Activated T-cell treated with anti-CD3 and anti-CD28 coated beads for 24 hours (primary cell): ENCODE data around the gene SEC61A1.
A peak's percentile ranks its signal among the peaks of the same experiment; 100 is the strongest.

Experiments used
- DNase-seq: peaks from one replicate; pipeline ENCODE4 v3.0.0-alpha.2; 2020; ENCODE audit warnings: low read depth

The SEC61A1 gene

DNA sequence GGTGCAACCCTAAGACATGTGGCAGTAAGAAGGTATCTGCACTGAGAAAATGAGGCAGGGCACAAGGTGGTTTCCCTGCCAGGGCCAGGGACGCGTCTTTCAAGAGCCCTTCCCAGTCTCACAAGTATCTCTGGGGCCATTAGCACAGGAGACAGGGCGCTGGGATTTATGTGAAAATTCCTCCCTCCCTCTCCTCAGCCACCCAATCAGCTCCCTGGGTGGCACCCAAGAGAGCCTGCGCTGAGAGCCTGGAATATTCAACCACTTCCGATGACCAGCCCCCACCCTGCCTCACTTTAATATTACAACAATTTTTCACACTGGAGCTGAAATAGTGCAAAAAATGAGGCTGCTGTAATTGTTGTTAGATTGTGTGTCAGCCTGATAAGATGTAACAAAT, 26.1 kb downstream of the SEC61A1 start:
- DNase-seq: no peak

DNA sequence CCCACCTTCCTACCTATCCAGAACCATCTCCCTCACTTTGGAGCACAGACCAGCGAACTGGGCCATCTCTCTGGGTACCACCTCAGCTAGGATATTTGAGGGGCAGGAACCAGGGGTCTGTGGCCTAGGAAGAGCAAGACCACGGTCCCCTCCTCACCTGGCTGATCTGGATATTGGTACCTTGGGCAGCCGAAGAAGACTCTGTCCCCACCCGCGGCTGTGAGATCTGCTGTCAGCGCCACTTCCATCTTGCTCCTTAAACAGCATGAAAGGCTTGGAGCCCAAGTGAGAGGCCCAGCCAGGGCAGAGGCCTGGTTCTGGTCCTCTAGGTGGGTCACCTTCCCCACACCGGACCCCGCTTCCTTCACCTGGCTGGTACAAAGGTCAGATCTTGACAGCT, 26.6 kb downstream of the SEC61A1 start:
- DNase-seq: no peak

DNA sequence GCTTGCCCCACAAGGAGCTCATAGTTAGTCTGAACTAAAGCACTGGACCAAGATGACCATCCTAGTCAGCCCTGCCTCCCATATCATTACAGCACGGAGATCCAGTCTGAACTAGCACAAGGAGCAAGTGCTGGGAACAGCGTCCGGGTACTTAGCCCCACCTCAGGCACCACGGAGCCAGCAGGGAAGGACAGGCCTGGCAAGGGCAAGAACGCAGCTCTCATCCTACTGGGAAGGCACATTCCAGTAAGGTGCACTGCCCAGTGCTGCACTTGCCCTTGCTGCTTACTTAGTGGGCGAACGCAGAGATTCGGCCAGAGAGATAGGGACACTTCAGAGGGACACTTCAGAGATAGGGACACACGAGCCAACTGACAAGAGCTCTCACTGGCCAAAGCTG, 27.6 kb downstream of the SEC61A1 start:
- no peak for DNase-seq

DNA sequence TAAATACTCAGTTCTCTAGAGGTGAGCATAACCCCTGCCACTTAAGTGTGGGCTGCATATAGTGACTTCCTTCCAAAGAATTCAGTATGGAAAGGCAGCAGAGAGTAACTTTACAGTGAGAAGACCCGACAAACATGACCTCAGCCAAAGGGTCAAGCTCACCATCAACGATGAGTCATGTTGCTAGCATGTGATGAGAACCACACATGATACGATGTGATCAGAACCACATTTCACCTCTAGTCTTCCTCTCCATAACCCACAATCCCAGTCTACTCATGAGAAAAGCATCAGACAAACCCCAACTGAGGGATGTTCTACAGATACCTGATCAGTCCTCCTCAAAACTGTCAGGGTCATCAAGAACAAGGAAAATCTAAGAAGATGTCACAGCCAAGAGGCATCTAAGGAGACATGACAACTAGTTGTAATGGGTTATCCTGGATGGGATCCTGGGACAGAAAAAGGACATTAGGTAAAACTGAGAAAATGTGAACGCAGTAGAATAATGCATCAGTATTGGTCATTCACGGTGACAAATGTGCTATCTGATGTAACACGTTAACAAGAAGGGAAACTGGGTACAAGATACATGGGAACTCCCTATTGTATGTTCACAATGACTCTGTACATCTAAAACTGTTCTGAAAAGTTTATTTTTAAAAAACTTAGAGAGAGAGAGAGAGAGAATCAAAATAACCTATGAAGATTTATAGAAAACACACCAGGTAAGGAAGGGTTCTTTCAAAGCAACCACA, 28.3 kb downstream of the SEC61A1 start:
- no peak for DNase-seq

DNA sequence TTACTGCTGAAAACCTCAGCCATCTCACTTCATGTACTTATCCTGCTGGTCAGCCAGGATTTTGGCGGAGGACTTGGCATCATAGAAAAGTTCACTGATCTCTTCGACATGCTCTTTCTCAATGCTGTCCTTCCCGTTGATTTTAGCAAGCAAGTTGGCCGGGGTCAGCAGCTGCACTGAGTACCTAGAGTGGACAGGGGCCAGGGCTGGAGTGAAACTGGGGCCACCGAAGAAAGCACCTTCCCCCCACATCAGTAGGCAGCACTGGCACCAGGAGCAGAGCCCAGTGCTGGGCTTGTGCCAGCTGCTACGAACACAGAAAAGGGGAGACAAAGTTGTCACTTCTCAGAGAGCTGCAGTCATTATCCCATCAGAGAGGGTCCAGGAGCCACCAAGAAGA, 29.0 kb downstream of the SEC61A1 start:
- DNase-seq: no peak

DNA sequence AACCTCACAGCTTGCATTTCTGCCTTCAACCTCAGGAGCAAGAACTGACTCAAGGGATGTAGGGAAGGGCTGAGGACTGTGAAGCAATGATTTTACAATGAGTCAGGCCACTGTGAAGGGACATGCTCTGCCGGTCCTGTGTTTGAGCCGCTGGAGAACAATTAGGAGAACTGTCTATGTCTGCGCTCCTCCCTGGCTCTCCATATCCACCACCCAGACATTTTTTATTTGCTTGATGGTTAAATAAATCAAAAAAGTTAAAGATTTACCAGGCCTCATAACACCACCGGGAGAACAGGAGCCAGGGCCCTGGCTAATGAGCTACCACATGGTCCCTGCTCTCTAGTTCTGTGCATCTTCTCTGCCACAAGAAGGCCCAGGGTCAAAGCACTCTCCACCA, 29.6 kb downstream of the SEC61A1 start:
- no peak for DNase-seq

DNA sequence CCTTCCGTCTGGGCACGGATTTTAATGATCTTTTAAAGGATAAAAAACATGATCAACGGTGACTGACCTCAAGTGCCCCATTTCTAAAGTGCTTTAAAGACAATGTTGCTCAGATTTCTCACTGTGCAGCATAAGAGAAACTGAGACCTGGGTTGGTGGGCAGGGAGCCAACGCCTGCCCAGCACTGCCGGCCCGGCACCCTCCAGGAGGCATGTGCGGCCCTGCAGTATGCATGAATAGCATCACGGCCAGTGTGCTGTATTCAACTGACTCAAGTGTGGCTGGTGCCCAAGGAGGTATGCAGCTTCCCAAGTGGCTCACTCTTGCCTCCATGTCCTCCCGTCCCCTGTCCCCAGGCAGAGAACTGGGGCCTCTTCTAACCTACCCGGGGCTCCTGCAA, 30.3 kb downstream of the SEC61A1 start:
- DNase-seq: no peak

DNA sequence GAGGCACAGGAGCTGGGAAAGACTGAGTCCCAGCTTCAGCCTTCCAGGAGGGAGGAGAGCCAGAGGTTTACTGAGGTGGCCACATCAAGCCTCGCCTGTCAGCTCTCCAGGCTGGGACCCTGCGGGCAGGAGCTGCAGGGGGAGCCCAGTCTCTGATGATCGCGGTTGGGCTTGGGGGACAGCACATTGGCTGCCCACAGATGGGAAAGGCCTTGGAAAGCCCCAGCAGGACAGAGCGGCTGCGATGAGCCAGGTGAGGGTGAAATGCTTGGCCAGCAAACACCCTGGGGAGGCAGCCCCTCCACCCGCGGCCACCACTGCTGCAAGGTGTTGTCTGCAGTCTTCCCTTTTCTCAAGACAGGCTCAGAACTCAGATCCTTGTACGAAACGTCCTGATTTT, 31.2 kb downstream of the SEC61A1 start:
- no peak for DNase-seq

DNA sequence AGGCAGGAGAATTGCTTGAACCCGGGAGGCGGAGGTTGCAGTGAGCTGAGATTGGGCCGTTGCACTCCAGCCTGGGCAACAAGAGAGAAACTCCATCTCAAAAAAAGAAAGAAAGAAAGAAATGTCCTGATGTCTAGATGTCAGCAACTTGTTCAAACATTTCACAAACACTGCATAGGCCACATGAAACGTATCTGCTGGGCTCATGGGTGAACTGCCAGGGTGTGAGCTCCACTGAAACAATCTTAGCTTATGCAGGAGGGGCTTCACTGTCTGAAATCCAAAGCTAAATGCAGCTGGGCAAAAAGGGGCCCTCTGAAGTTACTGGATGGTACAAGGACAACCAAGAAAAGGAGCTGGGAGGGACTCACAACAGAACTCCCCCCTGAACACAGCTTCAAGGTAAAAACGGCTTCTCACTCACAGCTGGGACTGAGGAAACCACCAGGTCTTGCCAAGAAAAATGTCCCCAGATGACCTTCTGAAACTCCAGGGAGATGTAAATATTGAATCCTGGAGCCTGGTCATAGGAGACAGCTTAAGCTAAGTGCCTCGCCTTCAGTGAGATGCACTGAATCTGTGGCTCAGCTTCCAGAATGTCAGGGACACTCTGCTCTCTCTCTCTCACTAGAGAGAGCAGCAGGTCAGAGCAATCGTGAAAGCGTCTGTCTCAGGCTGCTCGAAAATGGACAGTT, 31.9 kb downstream of the SEC61A1 start:
- no peak for DNase-seq

DNA sequence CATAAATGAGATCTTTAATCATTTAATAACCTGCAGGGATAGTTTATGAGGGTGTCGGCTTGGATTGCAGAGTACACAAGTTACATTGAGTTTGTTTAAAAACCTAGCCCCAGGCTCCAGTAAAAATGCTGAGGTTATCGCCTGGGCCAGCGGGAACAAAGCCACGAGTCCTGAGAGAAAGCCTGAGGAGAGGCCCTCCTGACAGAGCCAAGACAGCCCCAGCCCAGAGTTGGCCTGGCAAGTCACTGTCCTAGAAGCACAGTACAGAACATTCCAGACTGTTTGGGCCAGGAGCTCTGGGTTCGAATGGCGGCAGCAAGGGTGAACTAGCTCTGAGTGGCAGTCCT, 32.4 kb downstream of the SEC61A1 start:
- no peak for DNase-seq

DNA sequence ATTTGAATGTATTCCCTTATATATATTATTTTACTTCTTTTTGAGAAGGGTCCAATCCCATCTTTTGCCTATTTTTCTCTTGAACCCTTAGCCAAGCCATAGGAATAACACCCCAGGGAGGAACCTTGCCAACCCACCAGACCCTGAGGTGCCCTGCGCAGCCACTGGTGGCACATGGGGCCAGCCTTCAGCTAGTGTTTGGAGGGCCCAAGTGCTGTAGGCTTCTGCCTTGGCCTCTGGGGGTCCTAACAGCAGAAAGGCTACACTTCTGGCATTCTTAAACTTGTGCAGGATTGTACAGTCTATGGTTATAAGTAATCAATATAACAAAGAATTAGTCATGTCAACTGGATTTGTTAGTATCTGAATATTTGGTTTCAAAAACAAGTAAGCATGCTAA, 36.9 kb downstream of the SEC61A1 start:
- DNase-seq: no peak

DNA sequence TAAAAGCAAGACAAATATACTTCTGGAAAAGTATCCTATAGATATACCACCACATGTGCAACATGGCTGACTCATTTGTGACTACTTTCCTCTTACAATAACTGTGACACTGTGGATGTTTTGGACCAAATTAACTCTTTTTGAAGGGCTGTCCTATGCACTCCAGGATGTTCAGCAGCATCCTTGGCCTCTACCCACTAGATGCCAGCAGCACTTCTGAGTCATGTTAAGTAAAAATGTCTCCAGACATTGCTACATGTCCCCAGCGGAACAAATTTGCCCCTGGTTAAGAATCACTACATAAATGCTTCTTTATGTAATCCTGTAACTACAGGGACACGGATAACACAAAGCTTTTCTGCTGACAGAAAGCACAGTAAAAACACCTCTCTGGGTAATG, 39.3 kb downstream of the SEC61A1 start:
- DNase-seq: no peak

DNA sequence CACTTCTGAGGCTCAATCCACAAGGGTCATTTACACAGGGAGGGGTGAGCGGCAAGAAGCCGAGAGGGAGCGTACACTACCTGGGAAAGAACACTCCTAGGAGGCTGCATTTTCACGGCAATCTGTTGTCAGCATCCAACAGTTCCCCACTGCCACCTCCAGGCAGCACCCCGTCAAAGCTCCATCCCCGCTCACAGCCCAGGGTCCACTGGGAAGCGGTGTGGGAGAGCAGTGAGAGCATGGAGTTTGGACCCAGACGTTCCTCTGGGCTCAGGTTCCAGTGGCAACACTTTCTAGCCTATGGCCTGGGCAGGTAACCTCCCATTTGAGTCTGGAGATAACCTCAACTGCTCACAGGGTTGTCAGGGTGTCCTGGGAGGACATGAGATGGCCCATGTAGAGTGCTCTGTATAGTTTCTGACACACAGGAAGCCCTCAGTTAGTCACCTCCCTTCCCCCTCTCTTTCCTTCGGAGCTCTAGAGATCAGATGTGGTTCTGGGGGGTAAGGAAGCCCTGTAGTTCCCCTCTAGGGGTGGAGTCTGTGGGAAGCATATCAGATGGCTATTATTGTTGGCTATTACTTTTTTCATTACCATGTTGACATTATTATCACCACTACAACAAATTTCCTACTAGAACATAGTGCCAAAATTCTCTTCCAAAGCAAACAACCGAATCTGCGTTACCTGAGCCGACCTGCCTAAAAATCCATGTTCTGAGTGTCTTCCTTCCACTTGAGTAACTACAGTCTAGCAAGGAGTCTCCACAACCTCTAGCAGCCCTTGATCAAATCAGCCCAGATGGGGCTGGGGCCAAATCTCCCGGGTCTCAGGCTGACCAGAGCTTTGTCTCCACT, 42.3 kb downstream of the SEC61A1 start:
- DNase-seq: no peak

DNA sequence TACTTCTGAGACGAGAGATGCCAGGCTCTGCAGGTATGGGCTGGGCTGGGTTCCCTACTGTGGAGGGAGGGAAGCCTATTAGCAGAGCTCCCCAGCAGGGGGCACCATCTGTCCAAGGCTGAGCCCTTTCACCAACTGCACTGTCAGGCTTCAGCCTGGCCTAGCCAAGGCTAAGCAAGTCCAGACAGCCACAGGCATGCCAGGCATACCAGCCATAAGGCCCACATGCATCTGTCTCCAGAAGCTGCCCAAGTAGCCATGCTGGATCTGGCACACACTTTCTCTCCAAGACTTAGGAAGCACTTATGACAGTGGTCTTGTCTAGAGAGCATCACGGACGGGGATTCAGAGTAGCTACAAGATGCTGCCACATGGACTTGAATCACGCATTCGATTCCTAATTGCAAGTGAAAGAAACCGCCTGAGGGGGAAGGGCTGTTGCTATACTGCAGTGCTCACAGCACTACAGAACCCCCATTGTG, 43.0 kb downstream of the SEC61A1 start:
- peak; percentile 69 for DNase-seq

DNA sequence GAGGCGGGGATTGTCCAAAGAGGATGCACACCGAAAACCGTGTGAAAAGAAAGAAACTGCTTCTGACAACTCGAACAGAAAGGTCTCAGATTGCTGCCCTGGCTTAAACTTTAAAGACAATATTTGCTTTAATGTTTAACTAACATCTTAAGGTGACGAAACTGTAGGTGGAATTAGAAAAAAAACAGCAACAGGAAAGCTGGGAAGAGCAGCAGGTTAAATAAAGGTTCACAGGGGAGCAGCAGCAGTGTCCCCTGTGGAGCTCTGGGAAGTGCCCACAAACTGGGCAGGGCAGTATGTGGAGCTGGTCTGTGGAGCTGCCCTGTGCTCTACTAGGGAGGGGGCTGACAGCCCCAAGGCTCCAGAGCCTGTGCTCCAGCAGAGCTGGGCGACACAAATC, 46.0 kb downstream of the SEC61A1 start:
- no peak for DNase-seq

DNA sequence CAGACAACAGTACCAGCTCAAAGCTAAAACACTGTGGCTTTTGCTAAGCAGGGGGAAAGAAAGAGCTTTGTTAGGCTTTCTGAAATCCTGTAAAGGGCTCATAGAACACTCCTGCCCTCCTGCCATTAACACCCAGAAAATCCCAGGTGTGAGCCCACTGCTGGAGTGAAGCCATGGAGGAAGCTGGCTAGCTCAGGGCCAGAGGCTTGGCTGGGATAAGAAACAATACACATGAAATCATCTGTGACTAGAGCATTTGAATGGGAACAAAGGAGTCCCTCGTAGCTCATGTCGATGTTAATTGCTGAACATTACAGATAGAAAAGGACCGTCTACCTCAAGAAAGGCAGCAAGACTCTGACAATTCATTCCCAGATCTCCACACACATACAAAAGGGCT, 47.9 kb downstream of the SEC61A1 start:
- DNase-seq: no peak

DNA sequence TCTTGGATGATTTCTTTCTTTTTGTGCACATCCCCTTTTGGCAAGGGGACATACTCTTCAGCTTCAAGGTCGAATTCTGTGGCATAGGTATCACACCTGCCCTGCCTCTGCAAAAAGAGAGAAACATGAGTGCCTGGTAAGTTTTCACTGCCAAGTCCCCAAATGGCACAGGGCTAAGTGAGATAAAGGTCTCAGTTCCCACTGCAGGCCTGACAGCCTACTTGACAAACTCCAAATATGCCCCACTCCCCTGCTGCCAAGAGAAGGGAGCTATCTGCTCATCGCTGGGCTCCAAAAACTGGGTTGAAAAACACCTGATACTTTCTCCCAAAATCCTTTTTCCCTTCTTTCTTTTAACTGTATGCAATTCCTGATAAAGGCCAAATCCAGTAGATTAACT, 48.4 kb downstream of the SEC61A1 start:
- DNase-seq: no peak

DNA sequence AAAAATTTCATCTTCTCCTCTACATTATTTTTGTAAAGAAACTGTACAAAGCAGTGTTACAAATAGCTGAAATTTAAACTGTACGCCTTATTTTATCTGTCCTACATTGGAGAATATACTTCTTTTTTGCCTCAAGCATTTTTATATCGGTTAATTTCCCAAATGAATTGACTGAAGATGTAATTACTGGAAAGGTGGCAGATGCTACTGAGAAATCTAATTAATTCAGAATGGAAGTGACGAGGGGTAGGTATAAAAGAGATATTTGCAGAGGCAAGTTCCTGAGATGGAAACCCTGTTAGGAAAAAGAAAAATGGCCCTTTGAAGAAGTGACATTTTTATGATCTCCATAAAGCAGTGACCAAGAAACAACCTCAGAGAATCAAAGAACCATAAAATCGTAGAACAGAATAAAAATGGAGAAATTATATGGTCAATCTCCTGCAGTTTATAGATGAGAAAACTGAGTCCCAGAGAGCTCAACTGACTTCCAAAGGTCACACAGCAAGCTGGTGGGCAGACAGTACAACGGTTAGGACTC, 51.0 kb downstream of the SEC61A1 start:
- DNase-seq: no peak

DNA sequence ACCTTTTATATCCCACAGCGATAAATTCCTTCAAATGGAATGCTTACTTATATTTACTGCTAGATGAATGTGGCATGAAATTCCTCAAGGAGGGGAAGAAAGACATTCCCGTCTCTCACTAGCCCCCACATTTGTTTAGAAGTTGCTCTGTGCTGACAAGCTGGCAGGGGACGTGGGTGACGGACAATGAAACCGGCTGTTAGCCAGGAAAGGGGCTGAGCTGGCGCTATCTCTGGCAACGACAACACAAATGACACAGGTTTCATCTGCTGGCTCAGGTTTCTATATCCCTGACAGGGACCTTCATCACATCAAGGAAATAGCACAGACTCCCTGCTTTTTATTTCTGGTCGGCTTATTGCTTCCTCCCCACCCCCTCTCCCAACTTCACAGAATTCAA, 55.6 kb downstream of the SEC61A1 start:
- no peak for DNase-seq

DNA sequence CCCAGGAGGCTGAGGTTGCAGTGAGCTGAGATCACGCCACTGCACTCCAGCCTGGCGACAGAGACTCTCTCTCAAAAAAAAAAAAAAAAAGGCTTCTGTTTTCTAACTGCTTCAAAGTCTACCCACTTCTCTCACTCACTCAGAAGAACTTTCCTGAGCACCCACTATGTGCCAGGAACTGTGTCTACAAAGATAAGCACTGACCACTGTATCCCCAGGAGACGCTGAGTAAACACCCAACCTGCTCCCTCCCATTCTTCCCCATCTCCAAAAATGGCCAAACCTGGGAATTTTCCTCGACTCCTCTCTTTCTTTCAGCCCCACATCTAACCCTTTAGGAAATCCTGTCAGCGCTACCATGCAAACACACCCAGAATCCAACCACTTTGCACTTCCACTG, 58.9 kb downstream of the SEC61A1 start:
- no peak for DNase-seq

DNA sequence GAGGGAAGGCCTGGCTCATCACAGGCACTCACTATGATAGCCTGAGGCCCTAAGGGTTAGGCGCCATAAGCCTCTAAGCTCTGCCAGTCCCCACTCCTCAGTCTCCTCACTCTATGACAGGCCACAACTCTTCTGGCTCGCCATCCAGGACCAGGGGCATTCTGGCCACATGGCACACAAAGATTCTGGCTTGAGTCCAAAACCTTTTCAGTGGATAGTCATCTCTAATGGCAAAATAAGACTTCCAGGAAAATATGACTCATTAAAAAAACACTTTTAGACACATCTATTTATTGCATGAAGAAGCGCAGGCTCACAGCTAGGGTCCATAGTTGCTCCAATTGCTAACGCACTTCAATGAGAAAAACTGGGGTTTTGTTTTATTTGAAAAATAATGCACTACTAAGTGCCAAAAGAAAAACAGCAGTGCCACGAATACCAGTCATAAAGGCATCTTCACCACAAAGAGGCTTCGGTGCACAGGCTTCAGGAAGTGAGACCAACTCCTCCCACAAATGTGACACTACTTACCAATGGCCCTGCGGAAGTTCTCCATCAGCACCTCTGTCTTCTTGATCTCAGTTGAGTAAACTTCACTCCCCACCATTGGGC, 60.2 kb downstream of the SEC61A1 start:
- no peak for DNase-seq
